Lower leg skin (tissue), 4 donors: Measurements from ENCODE around the gene SNRNP70. TPM values are rescaled to one million over a fixed set of nuclear protein-coding genes. Genes with fewer than 3 reads are reported as not detected.
"Not testable (repeated sequence)": the region's sequence is repeated elsewhere in the genome, so short reads cannot be mapped to it uniquely, and the experiment has no call there.

Experiments
- DNase-seq, 2 donors: peaks; one replicate each; pipeline ENCODE4 v3.0.0-alpha.2; 2019; ENCODE audit warnings: low spot score in 2 of 2
- H3K4me3 ChIP-seq: fragments of 200-600 bp; sonication (generic); 2 replicates; pipeline ENCODE4 v1.5.1; 2017; ENCODE audit warnings: mild to moderate bottlenecking, low read depth; ENCODE audit not compliant: poor library complexity, severe bottlenecking
- POLR2A ChIP-seq, 2 donors: fragments of 450-650 bp; IDR thresholded peaks; one replicate each; pipeline ENCODE4 v1.6.1; 2016 to 2017; ENCODE audit warnings: antibody characterized with exemption in 2 of 2, mild to moderate bottlenecking in 1 of 2, moderate library complexity in 1 of 2
- WGBS, 2 donors: methylation state at CpG; one replicate each; pipeline ENCODE4 v1.1.5; 2018; 5-methylcytosine and 5-hydroxymethylcytosine counted together
- intact Hi-C: fragments of 100-400 bp; cut with DNase I; formaldehyde crosslinking; loops from one replicate; pipeline ENCODE4 v1.15.0; 2023; ENCODE audit warnings: low total_unique reads
- total RNA-seq, 4 donors: library from RNA; depleted of rRNA; stranded (reverse); fragments of >200 nt; gene quantifications; one replicate each; pipeline ENCODE4 v1.1.0, GENCODE V29; 2016
- TF ChIP-seq, protein P1 (sequence below), 3 donors: fragments of 450-650 bp; IDR thresholded peaks; one replicate each; pipeline ENCODE4 v1.5.1; 2016; ENCODE audit warnings: antibody characterized with exemption in 3 of 3, mild to moderate bottlenecking in 3 of 3, moderate library complexity in 2 of 3

Gene SNRNP70
- total RNA-seq, 4 donors from 2014 or later = 172 to 375 (median 285) TPM

DNA sequence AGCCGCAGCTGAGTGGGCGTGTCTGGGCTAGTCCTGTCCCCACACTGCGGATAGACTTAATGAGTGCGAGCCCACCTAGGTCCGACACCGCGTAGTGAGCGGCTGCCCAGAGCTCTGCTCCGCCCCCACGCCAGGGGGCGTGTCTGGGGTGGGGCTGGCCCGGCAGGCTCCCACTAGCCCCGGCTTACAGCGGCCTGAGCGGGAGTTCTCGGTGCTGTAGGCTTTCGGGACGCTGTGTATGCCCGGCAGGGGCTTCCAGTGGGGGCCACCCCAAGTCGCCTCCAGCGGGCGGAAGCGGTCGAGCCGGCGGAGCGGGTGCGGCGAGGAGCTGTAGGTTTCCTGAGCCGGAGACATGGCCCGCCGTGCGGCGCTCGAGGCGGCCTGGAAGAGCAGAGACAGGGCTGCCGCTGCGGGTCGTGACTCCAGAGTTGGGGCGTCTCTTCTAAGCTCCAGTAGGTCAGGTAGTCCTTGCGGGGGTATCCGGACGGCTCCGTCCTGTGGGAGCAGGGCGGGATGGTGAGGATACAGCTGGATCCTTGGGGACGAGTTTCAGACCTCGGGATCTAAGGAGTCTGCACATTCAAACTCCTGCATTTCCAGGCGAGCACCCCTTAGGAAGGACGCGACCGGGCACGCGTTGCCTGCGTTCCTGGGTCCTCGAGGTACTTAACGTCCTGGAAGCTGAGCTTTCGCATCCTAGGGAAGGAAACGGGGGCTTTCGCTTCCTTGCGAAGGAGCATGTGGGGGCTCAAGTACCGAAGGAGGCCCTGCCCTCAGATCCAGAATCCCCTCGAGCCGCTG, 28.9 kb upstream of the SNRNP70 start:
- peak overlapping the region; percentile 17 for H3K4me3 ChIP-seq
- peak in 1 of 2 donors; percentile 90 for DNase-seq
- intact Hi-C loops = no loop called here
- 0 to 1% methylated on average over 38 to 48 of the region's 63 CpGs for WGBS, 2 donors
- TF ChIP-seq, protein P1, sequence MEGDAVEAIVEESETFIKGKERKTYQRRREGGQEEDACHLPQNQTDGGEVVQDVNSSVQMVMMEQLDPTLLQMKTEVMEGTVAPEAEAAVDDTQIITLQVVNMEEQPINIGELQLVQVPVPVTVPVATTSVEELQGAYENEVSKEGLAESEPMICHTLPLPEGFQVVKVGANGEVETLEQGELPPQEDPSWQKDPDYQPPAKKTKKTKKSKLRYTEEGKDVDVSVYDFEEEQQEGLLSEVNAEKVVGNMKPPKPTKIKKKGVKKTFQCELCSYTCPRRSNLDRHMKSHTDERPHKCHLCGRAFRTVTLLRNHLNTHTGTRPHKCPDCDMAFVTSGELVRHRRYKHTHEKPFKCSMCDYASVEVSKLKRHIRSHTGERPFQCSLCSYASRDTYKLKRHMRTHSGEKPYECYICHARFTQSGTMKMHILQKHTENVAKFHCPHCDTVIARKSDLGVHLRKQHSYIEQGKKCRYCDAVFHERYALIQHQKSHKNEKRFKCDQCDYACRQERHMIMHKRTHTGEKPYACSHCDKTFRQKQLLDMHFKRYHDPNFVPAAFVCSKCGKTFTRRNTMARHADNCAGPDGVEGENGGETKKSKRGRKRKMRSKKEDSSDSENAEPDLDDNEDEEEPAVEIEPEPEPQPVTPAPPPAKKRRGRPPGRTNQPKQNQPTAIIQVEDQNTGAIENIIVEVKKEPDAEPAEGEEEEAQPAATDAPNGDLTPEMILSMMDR (IDR thresholded peaks at IDR 0.05) = no peak

- DNase-seq, intact Hi-C loops: not testable (repeated sequence)
- H3K4me3 ChIP-seq = peak overlapping the region; percentile 13
- 2 to 4% methylated on average over 27 to 30 of the region's 34 CpGs for WGBS, 2 donors
These were observed 28.2 kb upstream of the SNRNP70 start for GRCh38 chr19:49056902-49057596.

DNA sequence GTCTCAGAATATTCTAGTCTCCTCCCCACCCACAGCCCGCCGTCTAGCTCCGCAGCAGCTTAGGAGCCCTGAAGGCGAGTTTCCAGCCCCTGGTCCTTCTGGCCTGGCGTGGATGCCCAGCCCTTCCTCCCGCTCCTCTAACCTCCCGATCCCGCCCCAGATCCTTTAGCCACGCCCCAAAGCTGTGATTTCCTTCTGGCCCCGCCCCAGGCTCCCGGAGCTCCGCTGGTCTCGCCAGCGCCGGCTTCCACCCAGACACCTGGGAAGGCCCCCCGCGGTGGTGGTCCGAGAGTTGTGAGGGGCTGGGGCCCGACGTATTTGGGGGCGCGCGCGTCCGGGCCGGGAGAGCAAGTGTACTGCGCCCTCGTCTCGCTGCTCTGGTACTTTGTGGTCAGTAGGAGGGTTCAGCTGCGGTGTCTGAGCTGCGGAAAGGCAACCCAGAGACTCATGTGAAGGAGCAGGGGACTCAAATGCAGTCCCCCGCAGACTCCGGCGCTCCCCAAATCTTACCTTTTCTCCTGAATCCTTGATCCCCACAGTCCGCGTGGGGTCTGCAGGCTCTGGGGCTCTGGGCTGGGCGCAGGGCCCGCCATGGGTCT, 27.5 kb upstream of the SNRNP70 start, which contains the start of gene CGB7:
Gene CGB7 (minus strand): TSS at position 114 of the 599 bp plus-strand sequence. CDS start 2,374 bp downstream, outside the sequence.
- H3K4me3 ChIP-seq = peak within 1 kb of the TSS; percentile 13
- no peak for TF ChIP-seq POLR2A (IDR thresholded peaks at IDR 0.05)
- TF ChIP-seq, protein P1 (IDR thresholded peaks at IDR 0.05) = no peak
- WGBS, 2 donors = 3 to 4% methylated on average over 21 to 31 of the region's 38 CpGs
- intact Hi-C loops = no loop called here
- DNase-seq = peak; percentile 67 to 95

GRCh38 chr19:49058562-49058961, 26.7 kb upstream of the SNRNP70 start:
- no peak overlapping the region for H3K4me3 ChIP-seq
- TF ChIP-seq POLR2A (IDR thresholded peaks at IDR 0.05) = no peak
- TF ChIP-seq, protein P1 (IDR thresholded peaks at IDR 0.05) = no peak
- no peak for DNase-seq
- 32 to 45% methylated on average over 10 of the region's 10 CpGs for WGBS, 2 donors
- intact Hi-C loops = no loop called here

- no peak overlapping the region for H3K4me3 ChIP-seq
- no peak for DNase-seq
- 34 to 37% methylated on average over 9 of the region's 9 CpGs for WGBS, 2 donors
- TF ChIP-seq, protein P1 (IDR thresholded peaks at IDR 0.05) = no peak
- TF ChIP-seq POLR2A (IDR thresholded peaks at IDR 0.05) = no peak
- intact Hi-C loops = no loop called here
These were observed 26.2 kb upstream of the SNRNP70 start for GRCh38 chr19:49059053-49059452.

- intact Hi-C loops = no loop called here
- TF ChIP-seq, protein P1 (IDR thresholded peaks at IDR 0.05) = no peak
- TF ChIP-seq POLR2A (IDR thresholded peaks at IDR 0.05) = no peak
- 95 to 100% methylated on average over 2 of the region's 2 CpGs for WGBS, 2 donors
- no peak for DNase-seq
- H3K4me3 ChIP-seq = no peak overlapping the region
These were observed 24.3 kb upstream of the SNRNP70 start for GRCh38 chr19:49061000-49061399.
